ENCODE results near the gene MAGEA8. TPM values are rescaled to one million over a fixed set of nuclear protein-coding genes. Genes with fewer than 3 reads are reported as not detected.

MAGEA8 gene
- total and polyA plus RNA-seq, 2 donors (not counting 1 experiment from before 2014, with no cell fraction given) = not detected

Other genes starting within 250 kb of the MAGEA8 start
- 27.5 and 28.6 TPM in 2 replicates for gene TMEM185A, start 249.4 kb upstream of the MAGEA8 start, total RNA-seq
- gene TMEM185A, start 249.4 kb upstream of the MAGEA8 start, polyA plus RNA-seq = 17.8 and 25.2 TPM in 2 replicates
- gene MAGEA11, start 169.1 kb upstream of the MAGEA8 start, total RNA-seq = not detected in 2 replicates
- not detected in 2 replicates for gene MAGEA11, start 169.1 kb upstream of the MAGEA8 start, polyA plus RNA-seq
- gene HSFX1, start 107.1 kb upstream of the MAGEA8 start, total RNA-seq = 2.9 and 4.2 TPM in 2 replicates
- 1.2 and 1.3 TPM in 2 replicates for gene HSFX1, start 107.1 kb upstream of the MAGEA8 start, polyA plus RNA-seq
- not detected in 2 replicates for gene MAGEA9, start 99.3 kb upstream of the MAGEA8 start, total RNA-seq
- not detected in 2 replicates for gene MAGEA9, start 99.3 kb upstream of the MAGEA8 start, polyA plus RNA-seq
- not detected in 2 replicates for gene HSFX4, start 48.4 kb downstream of the MAGEA8 start, total RNA-seq
- gene HSFX4, start 48.4 kb downstream of the MAGEA8 start, polyA plus RNA-seq = not detected in 2 replicates
- gene EOLA2, start 57.3 kb downstream of the MAGEA8 start, total RNA-seq = 37.7 and 42.0 TPM in 2 replicates
- gene EOLA2, start 57.3 kb downstream of the MAGEA8 start, polyA plus RNA-seq = 45.9 and 63.2 TPM in 2 replicates